ENCODE results near the gene PRSS38.

DNA sequence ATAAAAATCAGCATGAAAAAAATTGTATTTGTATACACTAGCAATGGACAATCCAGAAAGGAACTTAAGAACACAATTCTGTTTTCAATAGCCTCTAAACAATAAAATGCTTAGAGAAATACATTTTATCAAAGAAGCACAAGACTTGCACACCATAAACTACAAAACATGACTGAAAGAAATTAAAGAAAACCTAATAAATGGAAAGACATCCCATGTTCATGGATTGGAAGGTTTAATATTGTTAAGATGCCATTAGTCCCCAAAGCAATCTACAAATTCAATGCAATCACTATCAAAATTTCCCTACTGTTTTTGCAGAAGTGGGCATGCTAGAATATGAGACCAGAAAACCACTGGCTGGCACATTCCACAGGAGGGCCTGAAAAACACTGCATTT, 49.4 kb downstream of the PRSS38 start:
- TF ChIP-seq, protein P1, sequence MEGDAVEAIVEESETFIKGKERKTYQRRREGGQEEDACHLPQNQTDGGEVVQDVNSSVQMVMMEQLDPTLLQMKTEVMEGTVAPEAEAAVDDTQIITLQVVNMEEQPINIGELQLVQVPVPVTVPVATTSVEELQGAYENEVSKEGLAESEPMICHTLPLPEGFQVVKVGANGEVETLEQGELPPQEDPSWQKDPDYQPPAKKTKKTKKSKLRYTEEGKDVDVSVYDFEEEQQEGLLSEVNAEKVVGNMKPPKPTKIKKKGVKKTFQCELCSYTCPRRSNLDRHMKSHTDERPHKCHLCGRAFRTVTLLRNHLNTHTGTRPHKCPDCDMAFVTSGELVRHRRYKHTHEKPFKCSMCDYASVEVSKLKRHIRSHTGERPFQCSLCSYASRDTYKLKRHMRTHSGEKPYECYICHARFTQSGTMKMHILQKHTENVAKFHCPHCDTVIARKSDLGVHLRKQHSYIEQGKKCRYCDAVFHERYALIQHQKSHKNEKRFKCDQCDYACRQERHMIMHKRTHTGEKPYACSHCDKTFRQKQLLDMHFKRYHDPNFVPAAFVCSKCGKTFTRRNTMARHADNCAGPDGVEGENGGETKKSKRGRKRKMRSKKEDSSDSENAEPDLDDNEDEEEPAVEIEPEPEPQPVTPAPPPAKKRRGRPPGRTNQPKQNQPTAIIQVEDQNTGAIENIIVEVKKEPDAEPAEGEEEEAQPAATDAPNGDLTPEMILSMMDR (conservative IDR thresholded peaks at IDR 0.05 in 1 of 2, IDR thresholded peaks at IDR 0.05 in 1 of 2; ENCODE audit: low read depth in 1 of 2, low read length in 2 of 2): no peak
- no peak for TF ChIP-seq EZH2 (IDR thresholded peaks at IDR 0.05; ENCODE audit: low read length, missing control alignments)

Data from fibroblast of lung (primary cell).